LNCAP (cell line): ENCODE measurements around the gene NCKAP5.

Source experiments
- CTCF ChIP-seq: fragments of 450-650 bp; IDR thresholded peaks from 2 replicates; pipeline ENCODE4 v1.5.1; 2017; ENCODE audit warnings: mild to moderate bottlenecking

The NCKAP5 gene

GRCh38 chr2:133589456-133589855 is 21.2 kb upstream of the NCKAP5 start:
- TF ChIP-seq CTCF = no peak

- TF ChIP-seq CTCF = no peak
Observed at GRCh38 chr2:133588144-133588543, 19.9 kb upstream of the NCKAP5 start.

GRCh38 chr2:133586978-133587377 is 18.7 kb upstream of the NCKAP5 start:
- no peak for TF ChIP-seq CTCF

- no peak for TF ChIP-seq CTCF
Observed at GRCh38 chr2:133581010-133581760, 12.9 kb upstream of the NCKAP5 start.

- no peak for TF ChIP-seq CTCF
Observed at GRCh38 chr2:133579274-133579673, 11.0 kb upstream of the NCKAP5 start.

- TF ChIP-seq CTCF = no peak
Observed at GRCh38 chr2:133576714-133577113, 8.5 kb upstream of the NCKAP5 start.

- TF ChIP-seq CTCF = no peak
Observed at GRCh38 chr2:133574620-133575019, 6.4 kb upstream of the NCKAP5 start.

- TF ChIP-seq CTCF = no peak
Observed at GRCh38 chr2:133574186-133574585, 5.9 kb upstream of the NCKAP5 start.
